ENCODE measurements around the gene EIF4B.

- TF ChIP-seq MYNN (CRISPR knock-in tag; IDR thresholded peaks at IDR 0.05; ENCODE audit: low read depth), result no peak
- no peak for TF ChIP-seq HDAC6 (IDR thresholded peaks at IDR 0.05; ENCODE audit: low read depth, low read length)
- no peak for TF ChIP-seq EZH2 (conservative IDR thresholded peaks at IDR 0.05; ENCODE audit: low read depth, low read length)
- no peak for TF ChIP-seq NR2F1 (CRISPR knock-in tag; IDR thresholded peaks at IDR 0.05)
- no peak for TF ChIP-seq HNRNPK (IDR thresholded peaks at IDR 0.05; ENCODE audit: low read depth, low read length, poor library complexity, severe bottlenecking)
- TF ChIP-seq, protein P1, sequence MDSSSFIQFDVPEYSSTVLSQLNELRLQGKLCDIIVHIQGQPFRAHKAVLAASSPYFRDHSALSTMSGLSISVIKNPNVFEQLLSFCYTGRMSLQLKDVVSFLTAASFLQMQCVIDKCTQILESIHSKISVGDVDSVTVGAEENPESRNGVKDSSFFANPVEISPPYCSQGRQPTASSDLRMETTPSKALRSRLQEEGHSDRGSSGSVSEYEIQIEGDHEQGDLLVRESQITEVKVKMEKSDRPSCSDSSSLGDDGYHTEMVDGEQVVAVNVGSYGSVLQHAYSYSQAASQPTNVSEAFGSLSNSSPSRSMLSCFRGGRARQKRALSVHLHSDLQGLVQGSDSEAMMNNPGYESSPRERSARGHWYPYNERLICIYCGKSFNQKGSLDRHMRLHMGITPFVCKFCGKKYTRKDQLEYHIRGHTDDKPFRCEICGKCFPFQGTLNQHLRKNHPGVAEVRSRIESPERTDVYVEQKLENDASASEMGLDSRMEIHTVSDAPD (CRISPR knock-in tag; IDR thresholded peaks at IDR 0.05), result no peak
- no peak for TF ChIP-seq BHLHE40 (IDR thresholded peaks at IDR 0.05; ENCODE audit: low read length)
- no peak for TF ChIP-seq SUZ12 (IDR thresholded peaks at IDR 0.05; ENCODE audit: low read depth, low read length)
- no peak for TF ChIP-seq POLR2A (IDR thresholded peaks at IDR 0.05; ENCODE audit: insufficient read depth in 1 of 2, low read depth in 2 of 2, low read length in 2 of 2)
- no peak for TF ChIP-seq GATAD2A (CRISPR knock-in tag; IDR thresholded peaks at IDR 0.05)
- no peak for TF ChIP-seq SALL2 (CRISPR knock-in tag; IDR thresholded peaks at IDR 0.05)
- TF ChIP-seq MAZ (IDR thresholded peaks at IDR 0.05; ENCODE audit: borderline replicate concordance, low read depth, low read length), result no peak
- no peak for TF ChIP-seq MAZ (CRISPR knock-in tag; IDR thresholded peaks at IDR 0.05; ENCODE audit: low read depth)
These were observed 22.1 kb upstream of the EIF4B start for GRCh38 chr12:52984136-52984535.
